Stimulated activated CD4-positive, alpha-beta T cell treated with anti-CD3 and anti-CD28 coated beads, Interleukin-4, amount 100 ng/mL, for 48 hours (primary cell): ENCODE results near the gene MICA.
"Not testable (repeated sequence)": the region's sequence is repeated elsewhere in the genome, so short reads cannot be mapped to it uniquely, and the experiment has no call there.

Experiments
- DNase-seq, 2 donors: peaks; one replicate each; pipeline ENCODE4 v3.0.0-alpha.2; 2020; ENCODE audit warnings: low read depth in 2 of 2

Gene MICA

GRCh38 chr6:31412506-31412905, 9.1 kb downstream of the MICA start:
- no peak for DNase-seq

DNA sequence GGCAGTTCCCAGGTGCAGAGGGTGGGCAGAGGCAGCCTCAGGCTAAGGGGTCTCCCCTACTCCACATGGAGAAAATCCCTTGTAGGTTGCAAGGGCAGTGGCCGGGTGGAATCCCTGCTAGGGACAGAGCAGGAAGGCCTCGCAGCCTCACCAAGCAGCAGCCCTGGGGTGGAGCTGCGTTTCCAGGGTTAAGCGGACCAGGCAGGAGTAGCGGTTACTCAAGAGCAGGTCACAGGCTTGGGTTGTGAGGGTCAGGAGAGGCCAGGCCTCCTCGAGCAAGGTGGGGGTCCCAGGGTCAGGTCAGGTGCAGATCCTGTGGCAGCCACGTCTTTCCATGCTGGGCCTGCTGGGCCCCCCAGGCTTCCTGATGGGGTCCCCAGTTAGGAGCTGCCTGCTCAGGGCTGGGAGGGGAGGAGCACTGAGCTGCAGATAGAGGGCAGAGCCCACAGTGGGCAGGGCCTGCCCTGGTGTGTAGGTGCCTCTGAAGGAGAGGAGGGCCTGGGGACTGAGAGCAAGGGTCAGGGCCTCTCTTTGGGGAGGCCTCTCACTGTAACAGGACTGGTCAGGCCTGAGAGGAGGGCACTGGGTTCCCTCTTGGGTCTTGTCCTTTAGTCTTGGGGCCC, 10.9 kb downstream of the MICA start:
- DNase-seq = not testable (repeated sequence)

GRCh38 chr6:31414771-31415265, 11.4 kb downstream of the MICA start:
- DNase-seq = no peak

DNA sequence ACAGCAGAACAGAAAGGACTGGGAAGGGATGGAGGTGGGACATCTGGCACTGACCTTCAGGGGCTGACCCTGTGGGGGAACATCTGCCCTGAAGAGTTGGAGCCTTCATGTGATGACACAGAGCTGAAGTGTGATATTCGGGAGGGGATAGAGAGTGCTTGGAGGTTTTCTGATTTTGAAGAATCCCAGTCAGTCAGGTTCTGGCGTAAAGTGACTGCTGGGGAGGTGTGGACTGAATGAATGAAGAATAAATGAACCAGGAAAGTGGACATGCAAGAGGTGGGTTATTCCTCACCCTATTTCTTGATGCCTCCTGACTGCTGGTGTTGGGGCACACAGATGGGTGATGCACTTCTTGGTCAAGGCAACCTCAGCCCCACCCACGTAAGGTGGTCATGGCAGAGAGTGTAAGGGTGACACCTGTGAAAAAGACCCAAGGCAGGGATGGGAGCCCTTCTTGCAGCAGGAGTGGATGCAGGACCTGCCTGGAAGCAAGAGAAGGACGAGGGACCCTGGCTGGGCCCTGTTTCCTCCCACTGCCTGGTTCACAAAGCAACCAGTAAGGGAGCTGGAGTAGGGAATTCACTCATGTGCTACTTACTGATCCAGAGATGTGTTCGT, 13.1 kb downstream of the MICA start:
- no peak for DNase-seq

- no peak for DNase-seq
Observed at GRCh38 chr6:31418251-31418650, 14.9 kb downstream of the MICA start.

DNA sequence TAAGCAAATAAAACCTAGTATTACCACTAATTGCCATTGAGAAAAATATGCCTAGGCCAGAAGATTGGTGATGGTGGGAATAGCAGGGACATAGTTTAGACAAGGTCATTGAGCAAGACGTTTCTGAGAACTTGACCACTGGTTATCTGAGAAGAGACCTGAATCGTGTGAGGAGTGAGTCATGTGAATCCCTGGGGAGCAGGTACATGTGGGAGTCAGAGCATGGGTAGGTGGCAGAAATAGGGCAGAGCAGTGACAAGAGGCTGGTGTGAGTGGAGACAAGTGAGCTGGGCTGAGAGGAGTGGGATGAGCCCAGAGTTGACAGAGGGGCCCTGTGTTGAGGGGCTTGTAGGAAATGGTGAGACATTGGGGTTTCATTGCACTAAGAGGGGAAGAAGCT, 16.4 kb downstream of the MICA start:
- no peak for DNase-seq

DNA sequence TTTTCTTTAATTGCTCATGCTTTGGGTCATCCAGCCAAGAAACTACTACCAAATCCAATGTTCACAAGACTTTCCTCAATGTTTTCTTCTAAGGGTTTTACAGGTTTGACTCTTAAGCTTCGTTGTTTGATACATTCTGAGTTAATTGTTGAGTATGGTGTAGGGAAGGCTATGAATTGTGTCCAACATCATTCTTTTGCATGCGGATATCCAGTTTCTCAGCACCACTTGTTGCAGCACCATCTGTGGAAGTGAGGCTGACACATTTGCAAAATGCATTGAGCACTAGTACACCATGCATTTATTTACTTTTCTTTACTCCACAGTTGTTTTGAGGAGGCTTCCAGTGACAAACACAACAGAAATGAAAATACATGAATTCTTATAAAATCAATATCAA, 17.2 kb downstream of the MICA start:
- no peak for DNase-seq

- DNase-seq = no peak
Observed at GRCh38 chr6:31422587-31422986, 19.2 kb downstream of the MICA start.

DNA sequence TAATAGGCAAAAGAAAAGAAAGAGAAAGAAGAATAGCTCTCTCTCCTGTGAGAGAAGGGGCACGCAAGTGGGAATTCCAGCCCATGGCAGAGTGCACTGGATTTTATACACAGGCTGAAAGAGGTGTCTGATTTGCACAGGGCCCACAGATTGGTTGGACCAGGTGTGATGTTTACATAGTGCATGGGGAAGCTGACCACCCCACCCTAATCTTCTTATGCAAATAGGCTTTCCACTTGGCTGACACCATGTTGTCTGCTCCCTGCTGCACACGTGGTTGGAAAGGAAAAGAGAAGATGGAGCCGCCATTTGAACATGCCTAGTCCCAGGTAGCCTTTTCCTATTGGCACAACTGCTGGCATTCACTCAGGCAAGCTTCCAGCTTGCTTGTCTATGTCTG, 20.2 kb downstream of the MICA start:
- no peak for DNase-seq

GRCh38 chr6:31426395-31427354, 23.3 kb downstream of the MICA start:
- no peak for DNase-seq

- no peak for DNase-seq
Observed at GRCh38 chr6:31430449-31430848, 27.1 kb downstream of the MICA start.

- DNase-seq = not testable (repeated sequence)
Observed at GRCh38 chr6:31435051-31435450, 31.7 kb downstream of the MICA start.

GRCh38 chr6:31438222-31438621, 34.8 kb downstream of the MICA start:
- no peak for DNase-seq

GRCh38 chr6:31438677-31439076, 35.3 kb downstream of the MICA start:
- no peak for DNase-seq

- DNase-seq = peak in 1 of 2 donors; percentile 84
Observed at GRCh38 chr6:31441365-31442267, 38.2 kb downstream of the MICA start.

DNA sequence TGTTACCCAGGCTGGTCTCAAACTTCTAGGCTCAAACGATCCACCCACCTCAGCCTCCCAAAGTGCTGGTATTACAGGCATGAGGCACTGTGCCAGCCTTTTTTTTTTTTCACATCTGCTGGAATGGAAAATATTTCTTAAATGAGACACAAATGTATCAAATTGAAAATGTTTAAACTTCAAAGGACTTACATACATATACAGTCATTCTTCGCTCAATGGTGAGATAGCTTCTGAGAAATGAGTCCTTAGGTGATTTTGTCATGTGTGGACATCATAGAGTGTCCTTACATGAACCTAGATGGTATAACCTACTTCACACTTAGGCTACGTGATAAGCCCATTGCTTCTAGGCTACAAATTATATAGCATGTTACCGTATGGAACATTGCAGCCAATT, 43.1 kb downstream of the MICA start:
- no peak for DNase-seq

DNA sequence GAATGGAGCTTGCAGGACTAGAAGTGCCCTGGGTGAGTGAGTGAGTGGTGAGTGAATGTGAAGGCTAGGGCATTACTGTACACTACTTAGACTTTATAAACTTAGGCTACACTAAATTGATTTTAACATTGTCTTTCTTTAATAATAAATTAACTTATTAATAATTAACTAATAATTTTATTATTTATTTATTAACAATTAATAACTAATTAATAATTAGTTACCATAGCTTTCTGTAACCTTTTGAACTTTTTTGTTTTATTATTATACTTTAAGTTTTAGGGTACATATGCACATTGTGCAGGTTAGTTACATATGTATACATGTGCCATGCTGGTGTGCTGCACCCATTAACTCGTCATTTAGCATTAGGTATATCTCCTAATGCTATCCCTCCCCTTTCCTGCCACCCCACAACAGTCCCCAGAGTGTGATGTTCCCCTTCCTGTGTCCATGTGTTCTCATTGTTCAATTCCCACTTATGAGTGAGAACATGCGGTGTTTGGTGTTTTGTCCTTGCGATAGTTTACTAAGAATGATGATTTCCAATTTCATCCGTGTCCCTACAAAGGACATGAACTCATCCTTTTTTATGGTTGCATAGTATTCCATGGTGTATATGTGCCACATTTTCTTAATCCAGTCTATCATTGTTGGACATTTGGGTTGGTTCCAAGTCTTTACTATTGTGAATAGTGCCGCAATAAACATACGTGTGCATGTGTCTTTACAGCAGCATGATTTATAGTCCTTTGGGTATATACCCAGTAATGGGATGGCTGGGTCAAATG, 43.8 kb downstream of the MICA start:
- DNase-seq = not testable (repeated sequence)

DNA sequence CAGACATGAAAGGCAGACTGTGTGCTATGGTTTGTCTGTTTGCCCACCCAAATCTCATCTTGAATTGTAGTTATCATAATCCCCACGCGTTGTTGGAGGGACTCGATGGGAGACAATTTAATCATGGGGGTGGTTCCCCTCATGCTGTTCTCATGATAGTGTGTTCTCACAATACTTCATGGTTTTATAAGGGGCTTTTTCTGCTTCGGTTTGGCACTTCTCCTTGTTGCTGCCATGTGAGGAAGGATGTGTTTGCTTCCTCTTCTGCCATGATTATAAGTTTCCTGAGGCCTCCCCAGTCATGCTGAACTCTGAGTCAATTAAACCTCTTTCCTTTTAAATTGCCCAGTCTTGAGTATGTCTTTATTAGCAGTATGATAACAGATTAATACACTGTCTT, 47.4 kb downstream of the MICA start:
- DNase-seq = no peak

- DNase-seq = no peak
Observed at GRCh38 chr6:31452859-31453258, 49.5 kb downstream of the MICA start.

- no peak for DNase-seq
Observed at GRCh38 chr6:31453259-31453658, 49.9 kb downstream of the MICA start.

DNA sequence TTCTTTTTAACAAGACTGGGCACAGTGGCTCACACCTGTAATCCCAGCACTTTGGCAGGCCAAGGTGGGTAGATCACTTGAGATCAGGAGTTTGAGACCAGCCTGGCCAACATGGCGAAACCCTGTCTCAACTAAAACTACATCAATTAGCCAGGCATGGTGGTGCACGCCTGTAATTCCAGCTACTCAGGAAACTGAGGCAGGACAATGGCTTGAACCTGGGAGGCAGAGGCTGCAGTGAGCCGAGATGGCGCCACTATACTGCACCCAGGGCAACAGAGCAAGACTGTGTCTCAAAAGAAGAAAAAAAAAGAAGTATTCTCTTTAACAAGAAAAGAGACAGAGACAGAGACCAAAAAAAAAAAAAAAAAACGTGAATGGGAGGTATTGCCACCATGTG, 56.5 kb downstream of the MICA start:
- not testable (repeated sequence) for DNase-seq
